Fibroblast of lung (primary cell): ENCODE data around the gene C5AR1.

Experiments used
- EZH2 ChIP-seq: IDR thresholded peaks from 2 replicates; pipeline ENCODE4 v1.5.1; 2012; ENCODE audit warnings: low read length, control low read depth, mild to moderate bottlenecking; ENCODE audit errors: missing control alignments
- TF ChIP-seq, protein P1 (sequence below), 2 donors: IDR thresholded peaks in 1 of 2; conservative IDR thresholded peaks in 1 of 2; 1 replicate in 1 of 2; 2 replicates in 1 of 2; pipeline ENCODE4 v1.5.1; 2011 to 2012; ENCODE audit warnings: low read length in 2 of 2, control low read depth in 1 of 2, inconsistent platforms in 1 of 2, low read depth in 1 of 2, mild to moderate bottlenecking in 1 of 2

DNA sequence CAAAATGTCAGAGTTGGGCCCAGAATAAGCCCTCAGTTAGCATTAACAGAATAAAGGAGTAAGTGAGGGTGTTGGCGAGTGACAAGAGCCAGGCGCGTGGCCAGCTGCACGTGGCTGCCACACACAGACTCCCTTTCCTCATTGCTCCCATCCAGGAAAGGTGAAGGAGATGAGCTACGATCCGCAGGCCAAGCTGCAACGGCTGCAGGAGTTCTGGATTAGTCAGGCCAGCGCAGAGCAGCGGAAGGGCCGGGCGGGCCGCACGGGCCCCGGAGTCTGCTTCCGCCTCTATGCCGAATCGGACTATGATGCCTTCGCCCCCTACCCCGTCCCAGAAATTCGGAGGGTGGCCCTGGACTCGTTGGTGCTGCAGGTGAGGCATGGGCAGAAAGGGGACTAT lies 52.7 kb downstream of the C5AR1 start:
- TF ChIP-seq, protein P1, sequence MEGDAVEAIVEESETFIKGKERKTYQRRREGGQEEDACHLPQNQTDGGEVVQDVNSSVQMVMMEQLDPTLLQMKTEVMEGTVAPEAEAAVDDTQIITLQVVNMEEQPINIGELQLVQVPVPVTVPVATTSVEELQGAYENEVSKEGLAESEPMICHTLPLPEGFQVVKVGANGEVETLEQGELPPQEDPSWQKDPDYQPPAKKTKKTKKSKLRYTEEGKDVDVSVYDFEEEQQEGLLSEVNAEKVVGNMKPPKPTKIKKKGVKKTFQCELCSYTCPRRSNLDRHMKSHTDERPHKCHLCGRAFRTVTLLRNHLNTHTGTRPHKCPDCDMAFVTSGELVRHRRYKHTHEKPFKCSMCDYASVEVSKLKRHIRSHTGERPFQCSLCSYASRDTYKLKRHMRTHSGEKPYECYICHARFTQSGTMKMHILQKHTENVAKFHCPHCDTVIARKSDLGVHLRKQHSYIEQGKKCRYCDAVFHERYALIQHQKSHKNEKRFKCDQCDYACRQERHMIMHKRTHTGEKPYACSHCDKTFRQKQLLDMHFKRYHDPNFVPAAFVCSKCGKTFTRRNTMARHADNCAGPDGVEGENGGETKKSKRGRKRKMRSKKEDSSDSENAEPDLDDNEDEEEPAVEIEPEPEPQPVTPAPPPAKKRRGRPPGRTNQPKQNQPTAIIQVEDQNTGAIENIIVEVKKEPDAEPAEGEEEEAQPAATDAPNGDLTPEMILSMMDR (conservative IDR thresholded peaks at IDR 0.05 in 1 of 2, IDR thresholded peaks at IDR 0.05 in 1 of 2; ENCODE audit: low read depth in 1 of 2, low read length in 2 of 2), result no peak
- TF ChIP-seq EZH2, result no peak
